HepG2 (cell line): Measurements from ENCODE around the gene PHRF1. TPM values are rescaled to one million over a fixed set of nuclear protein-coding genes. Genes with fewer than 3 reads are reported as not detected.

Experiments
- ASH2L ChIP-seq: fragments of 300-600, 200-600 bp; sonication (generic); IDR thresholded peaks from 2 replicates; pipeline ENCODE4 v1.7.0; 2017; ENCODE audit warnings: low read depth, mild to moderate bottlenecking, moderate library complexity, mixed read lengths, low read length; ENCODE audit not compliant: insufficient read length
- CREM ChIP-seq, 2 experiments: sonication (generic) in 1 of 2; formaldehyde crosslinking in 1 of 2; IDR thresholded peaks; 2 replicates each; pipeline versions ENCODE4 v1.4.0 to v1.6.1; 2016 to 2020; ENCODE audit warnings: antibody characterized with exemption in 1 of 2, mild to moderate bottlenecking in 1 of 2, missing genetic modification reagents in 1 of 2
- FOSL1 ChIP-seq: sonication (generic); formaldehyde crosslinking; IDR thresholded peaks from 2 replicates; pipeline ENCODE4 v1.9.0; 2021; ENCODE audit warnings: missing genetic modification reagents, borderline replicate concordance
- FOXA1 ChIP-seq, 2 experiments: fragments of 450-650 bp in 1 of 2; sonication (generic) in 1 of 2; formaldehyde crosslinking in 1 of 2; IDR thresholded peaks; 2 replicates each; pipeline versions ENCODE4 v1.4.0 to v1.6.1; 2016 to 2020; ENCODE audit warnings: missing genetic modification reagents in 1 of 2
- FOXP4 ChIP-seq: sonication (generic); formaldehyde crosslinking; IDR thresholded peaks from 2 replicates; pipeline ENCODE4 v1.4.0; 2020; ENCODE audit warnings: missing genetic modification reagents
- GATA4 ChIP-seq: sonication (generic); IDR thresholded peaks from 2 replicates; pipeline ENCODE4 v1.6.1; 2016; ENCODE audit warnings: antibody characterized with exemption, low read depth, borderline replicate concordance
- GATAD2A ChIP-seq: IDR thresholded peaks from 2 replicates; pipeline ENCODE4 v1.6.1; 2016
- HDAC6 ChIP-seq: fragments of 200-600 bp; sonication (generic); IDR thresholded peaks from 2 replicates; pipeline ENCODE4 v1.7.0; 2017; ENCODE audit warnings: mild to moderate bottlenecking, antibody characterized with exemption, low read length, low read depth
- HOXA5 ChIP-seq: sonication (generic); formaldehyde crosslinking; IDR thresholded peaks from 2 replicates; pipeline ENCODE4 v1.4.0; 2020; ENCODE audit warnings: missing genetic modification reagents
- KDM3A ChIP-seq: IDR thresholded peaks from 2 replicates; pipeline ENCODE4 v1.6.1; 2018; ENCODE audit warnings: low read depth, missing compliant biosample characterization
- NR3C1 ChIP-seq: sonication (generic); formaldehyde crosslinking; IDR thresholded peaks from 2 replicates; pipeline ENCODE4 v1.4.0; 2020; ENCODE audit warnings: missing genetic modification reagents
- RCOR2 ChIP-seq: IDR thresholded peaks from 2 replicates; pipeline ENCODE4 v1.6.1; 2016; ENCODE audit warnings: missing biosample characterization, missing genetic modification reagents
- TEAD2 ChIP-seq: sonication (generic); formaldehyde crosslinking; IDR thresholded peaks from 2 replicates; pipeline ENCODE4 v1.9.0; 2021; ENCODE audit warnings: missing genetic modification reagents
- ZBTB7B ChIP-seq: sonication (generic); formaldehyde crosslinking; IDR thresholded peaks from 2 replicates; pipeline ENCODE4 v1.4.0; 2020; ENCODE audit warnings: missing genetic modification reagents
- ZFP36L1 ChIP-seq: sonication (generic); formaldehyde crosslinking; IDR thresholded peaks from 2 replicates; pipeline ENCODE4 v1.8.0; 2022; ENCODE audit warnings: mild to moderate bottlenecking, missing genetic modification reagents, moderate library complexity
- ZNF772 ChIP-seq: sonication (generic); formaldehyde crosslinking; IDR thresholded peaks from 2 replicates; pipeline ENCODE4 v1.5.0; 2020; ENCODE audit warnings: mild to moderate bottlenecking, missing genetic modification reagents
- polyA plus RNA-seq, 8 experiments: library from polyadenylated mRNA; depleted of rRNA in 3 of 8; stranded (reverse) in 7 of 8; unstranded in 1 of 8; fragments of >200 nt; fragmentation: Illumina TruSeq in 4 of 8; extraction: Trizol in 4 of 8; gene quantifications; 2 replicates each; pipeline versions ENCODE4 v1.2.1 to v1.2.3, GENCODE V29; 2011 to 2016; ENCODE audit warnings: low read depth in 4 of 8, missing spikeins in 1 of 8, mixed read lengths in 1 of 8; ENCODE audit not compliant: insufficient read depth in 1 of 8
- total RNA-seq, 5 experiments: library from RNA; depleted of rRNA; stranded (reverse); fragments of >200 nt; fragmentation: Illumina TruSeq; extraction: Trizol; gene quantifications; 2 replicates each; pipeline ENCODE4 v1.2.3, GENCODE V29; 2016; ENCODE audit warnings: low read depth in 1 of 5
- TF ChIP-seq, protein P1 (sequence below): sonication (generic); formaldehyde crosslinking; IDR thresholded peaks from 2 replicates; pipeline ENCODE4 v1.4.0; 2020; ENCODE audit warnings: missing genetic modification reagents
- TF ChIP-seq, protein P2 (sequence below): IDR thresholded peaks from 2 replicates; pipeline ENCODE4 v1.4.0; 2020; ENCODE audit warnings: mild to moderate bottlenecking, missing genetic modification reagents
- TF ChIP-seq, protein P3 (sequence below): fragments of 450-650 bp; IDR thresholded peaks from 2 replicates; pipeline ENCODE4 v1.6.1; 2016

PHRF1 gene
- total and polyA plus RNA-seq, 2 of the 13 experiments (the other 11 are each of a cell fraction or from before 2014, with no cell fraction given) = 8.2 to 16.7 TPM

DNA sequence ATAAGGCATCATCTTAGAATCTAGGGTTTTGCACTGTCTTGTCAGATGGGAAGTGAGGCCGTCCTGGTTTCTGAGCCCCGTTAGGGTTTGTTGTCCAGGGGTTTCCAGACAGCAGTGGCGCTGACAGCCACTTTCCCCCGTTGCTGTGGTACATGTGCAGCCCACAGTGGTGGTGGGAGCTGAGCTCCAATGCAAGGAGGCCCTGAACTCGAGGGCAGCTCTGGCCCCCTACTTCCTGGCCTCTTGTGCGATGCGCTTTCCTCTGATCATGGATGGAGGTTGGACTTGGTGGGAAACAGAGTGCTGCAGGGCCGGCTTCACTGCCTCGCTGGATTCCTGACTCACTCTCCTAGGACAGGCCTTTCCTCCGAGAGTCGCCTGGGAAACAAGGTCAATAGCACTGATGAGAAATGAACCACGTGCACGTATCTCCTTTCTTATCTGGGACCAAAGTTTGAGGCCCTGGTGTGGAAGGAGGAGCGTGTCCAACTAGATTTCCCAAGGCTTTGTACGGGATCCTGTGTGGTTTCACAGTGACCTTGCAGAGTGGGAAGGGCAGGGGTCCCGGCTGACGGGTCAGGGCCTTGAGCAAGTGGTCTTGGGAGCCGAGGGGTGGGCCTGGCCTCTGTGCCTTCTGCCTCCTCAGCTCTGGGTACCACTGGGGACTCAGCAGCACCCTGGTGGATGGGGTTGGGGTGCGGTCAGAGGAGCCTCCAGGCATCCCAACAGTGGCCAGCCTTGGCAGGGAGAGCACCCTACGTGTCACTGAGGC, 3.7 kb downstream of the PHRF1 start (continued):
- TF ChIP-seq FOXP4 (0 out of 2 replicates have a peak, but pooled peaks have one; percentile 35), TEAD2 (CRISPR knock-in tag) (no peak), HOXA5 (0 out of 2 replicates have a peak, but pooled peaks have one; percentile 47), NR3C1 (no peak), GATA4 (peak; percentile 53; the same call in 1 of the 2 replicates), CREM (IDR thresholded peaks at IDR 0.05) (peak; percentile 15; the same call in 1 of the 2 replicates), CREM (CRISPR knock-in tag; IDR thresholded peaks at IDR 0.05) (no peak), KDM3A (peak; percentile 72; the same call in 1 of the 2 replicates), GATAD2A (CRISPR knock-in tag) (peak; percentile 66), HDAC6 (no peak), RCOR2 (CRISPR knock-in tag) (0 out of 2 replicates have a peak, but pooled peaks have one; percentile 32), ZBTB7B (peak; percentile 59; the same call in 1 of the 2 replicates), ZNF772 (CRISPR knock-in tag) (no peak), FOXA1 (IDR thresholded peaks at IDR 0.05) (no peak), FOXA1 (CRISPR knock-in tag; IDR thresholded peaks at IDR 0.05) (peak; percentile 79), ASH2L (no peak), FOSL1 (no peak), ZFP36L1 (CRISPR knock-in tag) (0 out of 2 replicates have a peak, but pooled peaks have one; percentile 24)
- TF ChIP-seq, protein P1, sequence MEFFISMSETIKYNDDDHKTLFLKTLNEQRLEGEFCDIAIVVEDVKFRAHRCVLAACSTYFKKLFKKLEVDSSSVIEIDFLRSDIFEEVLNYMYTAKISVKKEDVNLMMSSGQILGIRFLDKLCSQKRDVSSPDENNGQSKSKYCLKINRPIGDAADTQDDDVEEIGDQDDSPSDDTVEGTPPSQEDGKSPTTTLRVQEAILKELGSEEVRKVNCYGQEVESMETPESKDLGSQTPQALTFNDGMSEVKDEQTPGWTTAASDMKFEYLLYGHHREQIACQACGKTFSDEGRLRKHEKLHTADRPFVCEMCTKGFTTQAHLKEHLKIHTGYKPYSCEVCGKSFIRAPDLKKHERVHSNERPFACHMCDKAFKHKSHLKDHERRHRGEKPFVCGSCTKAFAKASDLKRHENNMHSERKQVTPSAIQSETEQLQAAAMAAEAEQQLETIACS (CRISPR knock-in tag) = no peak
- TF ChIP-seq, protein P2, sequence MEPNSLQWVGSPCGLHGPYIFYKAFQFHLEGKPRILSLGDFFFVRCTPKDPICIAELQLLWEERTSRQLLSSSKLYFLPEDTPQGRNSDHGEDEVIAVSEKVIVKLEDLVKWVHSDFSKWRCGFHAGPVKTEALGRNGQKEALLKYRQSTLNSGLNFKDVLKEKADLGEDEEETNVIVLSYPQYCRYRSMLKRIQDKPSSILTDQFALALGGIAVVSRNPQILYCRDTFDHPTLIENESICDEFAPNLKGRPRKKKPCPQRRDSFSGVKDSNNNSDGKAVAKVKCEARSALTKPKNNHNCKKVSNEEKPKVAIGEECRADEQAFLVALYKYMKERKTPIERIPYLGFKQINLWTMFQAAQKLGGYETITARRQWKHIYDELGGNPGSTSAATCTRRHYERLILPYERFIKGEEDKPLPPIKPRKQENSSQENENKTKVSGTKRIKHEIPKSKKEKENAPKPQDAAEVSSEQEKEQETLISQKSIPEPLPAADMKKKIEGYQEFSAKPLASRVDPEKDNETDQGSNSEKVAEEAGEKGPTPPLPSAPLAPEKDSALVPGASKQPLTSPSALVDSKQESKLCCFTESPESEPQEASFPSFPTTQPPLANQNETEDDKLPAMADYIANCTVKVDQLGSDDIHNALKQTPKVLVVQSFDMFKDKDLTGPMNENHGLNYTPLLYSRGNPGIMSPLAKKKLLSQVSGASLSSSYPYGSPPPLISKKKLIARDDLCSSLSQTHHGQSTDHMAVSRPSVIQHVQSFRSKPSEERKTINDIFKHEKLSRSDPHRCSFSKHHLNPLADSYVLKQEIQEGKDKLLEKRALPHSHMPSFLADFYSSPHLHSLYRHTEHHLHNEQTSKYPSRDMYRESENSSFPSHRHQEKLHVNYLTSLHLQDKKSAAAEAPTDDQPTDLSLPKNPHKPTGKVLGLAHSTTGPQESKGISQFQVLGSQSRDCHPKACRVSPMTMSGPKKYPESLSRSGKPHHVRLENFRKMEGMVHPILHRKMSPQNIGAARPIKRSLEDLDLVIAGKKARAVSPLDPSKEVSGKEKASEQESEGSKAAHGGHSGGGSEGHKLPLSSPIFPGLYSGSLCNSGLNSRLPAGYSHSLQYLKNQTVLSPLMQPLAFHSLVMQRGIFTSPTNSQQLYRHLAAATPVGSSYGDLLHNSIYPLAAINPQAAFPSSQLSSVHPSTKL = peak; percentile 63
- TF ChIP-seq, protein P3, sequence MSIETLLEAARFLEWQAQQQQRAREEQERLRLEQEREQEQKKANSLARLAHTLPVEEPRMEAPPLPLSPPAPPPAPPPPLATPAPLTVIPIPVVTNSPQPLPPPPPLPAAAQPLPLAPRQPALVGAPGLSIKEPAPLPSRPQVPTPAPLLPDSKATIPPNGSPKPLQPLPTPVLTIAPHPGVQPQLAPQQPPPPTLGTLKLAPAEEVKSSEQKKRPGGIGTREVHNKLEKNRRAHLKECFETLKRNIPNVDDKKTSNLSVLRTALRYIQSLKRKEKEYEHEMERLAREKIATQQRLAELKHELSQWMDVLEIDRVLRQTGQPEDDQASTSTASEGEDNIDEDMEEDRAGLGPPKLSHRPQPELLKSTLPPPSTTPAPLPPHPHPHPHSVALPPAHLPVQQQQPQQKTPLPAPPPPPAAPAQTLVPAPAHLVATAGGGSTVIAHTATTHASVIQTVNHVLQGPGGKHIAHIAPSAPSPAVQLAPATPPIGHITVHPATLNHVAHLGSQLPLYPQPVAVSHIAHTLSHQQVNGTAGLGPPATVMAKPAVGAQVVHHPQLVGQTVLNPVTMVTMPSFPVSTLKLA = peak; percentile 56
